OCI-LY1 (cell line): Measurements from ENCODE around the gene CPSF3.

Experiments used
- H2AFZ ChIP-seq: fragments of 200-600 bp; sonication (generic), shearing (Covaris generic); 2 replicates; pipeline ENCODE4 v1.6.0; 2014; ENCODE audit warnings: antibody characterized with exemption, mild to moderate bottlenecking, low read length
- H3F3A ChIP-seq: fragments of 200-600 bp; sonication (generic), shearing (Covaris generic); 2 replicates; pipeline ENCODE4 v1.6.0; 2014; ENCODE audit warnings: mild to moderate bottlenecking, antibody characterized with exemption, low read length, moderate library complexity; ENCODE audit not compliant: insufficient read depth
- H3K27ac ChIP-seq: fragments of 200-600 bp; sonication (generic); 2 replicates; pipeline ENCODE4 v1.5.1; 2014; ENCODE audit warnings: low read length, mixed run types, mild to moderate bottlenecking, low read depth; ENCODE audit not compliant: poor library complexity, severe bottlenecking
- H3K27me3 ChIP-seq: fragments of 200-600 bp; sonication (generic); 2 replicates; pipeline ENCODE4 v1.6.0; 2014; ENCODE audit warnings: antibody characterized with exemption, mild to moderate bottlenecking, low read length, moderate library complexity; ENCODE audit not compliant: insufficient read depth
- H3K36me3 ChIP-seq: fragments of 200-600 bp; sonication (generic); 2 replicates; pipeline ENCODE4 v1.6.1; 2014; ENCODE audit warnings: mild to moderate bottlenecking, antibody characterized with exemption, low read length, moderate library complexity, mixed read lengths; ENCODE audit not compliant: insufficient read depth
- H3K4me1 ChIP-seq: fragments of 200-600 bp; sonication (generic); 2 replicates; pipeline ENCODE4 v1.5.1; 2014; ENCODE audit warnings: mild to moderate bottlenecking, low read length, moderate library complexity; ENCODE audit not compliant: insufficient read depth, severe bottlenecking
- H3K4me2 ChIP-seq: fragments of 200-600 bp; sonication (generic), shearing (Covaris generic); 2 replicates; pipeline ENCODE4 v1.6.1; 2014; ENCODE audit warnings: low read length
- H3K4me3 ChIP-seq: fragments of 200-600 bp; sonication (generic); 2 replicates; pipeline ENCODE4 v1.5.1; 2014; ENCODE audit warnings: low read length, low read depth, mild to moderate bottlenecking, mixed read lengths; ENCODE audit not compliant: poor library complexity, severe bottlenecking
- H3K79me2 ChIP-seq: fragments of 200-600 bp; shearing (Covaris generic); 2 replicates; pipeline ENCODE4 v1.6.1; 2016; ENCODE audit warnings: mixed run types, low read length, mixed read lengths; ENCODE audit not compliant: insufficient read depth
- H3K9ac ChIP-seq: fragments of 200-600 bp; sonication (generic), shearing (Covaris generic); 2 replicates; pipeline ENCODE4 v1.6.1; 2014; ENCODE audit warnings: mild to moderate bottlenecking, low read length, mixed read lengths
- H3K9me2 ChIP-seq: fragments of 200-600 bp; sonication (generic), shearing (Covaris generic); 2 replicates; pipeline ENCODE4 v1.6.1; 2014; ENCODE audit warnings: low read depth, mild to moderate bottlenecking, low read length, mixed read lengths
- H3K9me3 ChIP-seq: fragments of 200-600 bp; shearing (Covaris generic); 2 replicates; pipeline ENCODE4 v1.6.1; 2014; ENCODE audit warnings: low read length, mixed read lengths
- H4K20me1 ChIP-seq: fragments of 200-600 bp; sonication (generic), shearing (Covaris generic); 2 replicates; pipeline ENCODE4 v1.6.0; 2016; ENCODE audit warnings: mild to moderate bottlenecking, low read length; ENCODE audit not compliant: insufficient read depth
- CTCF ChIP-seq: fragments of 200-600 bp; sonication (generic), shearing (Covaris generic); IDR thresholded peaks from 2 replicates; pipeline ENCODE4 v1.5.1; 2017; ENCODE audit warnings: mild to moderate bottlenecking, antibody characterized with exemption, low read length, moderate library complexity, mixed read lengths
- EZH2 ChIP-seq: fragments of 200-600 bp; sonication (generic), shearing (Covaris generic); IDR thresholded peaks from 2 replicates; pipeline ENCODE4 v1.8.0; 2017; ENCODE audit warnings: borderline replicate concordance, mixed run types, mild to moderate bottlenecking, antibody characterized with exemption, low read length, moderate library complexity, mixed read lengths

Gene CPSF3

GRCh38 chr2:9424447-9425164 lies 1.2 kb downstream of the CPSF3 start:
- Histone ChIP-seq H2AFZ (no peak overlapping the region), H3K79me2 (peaks cover 38% of the 10 kb centered on the region)
- no peak for TF ChIP-seq EZH2
- no peak for TF ChIP-seq CTCF

GRCh38 chr2:9428965-9429577 lies 5.6 kb downstream of the CPSF3 start:
- Histone ChIP-seq H3K4me3 (no peak overlapping the region), H3K4me2 (no peak overlapping the region), H4K20me1 (no peaks in the 10 kb centered on the region), H3K27ac (no peak overlapping the region), H3F3A (no peaks in the 10 kb centered on the region), H2AFZ (no peak overlapping the region), H3K4me1 (peaks cover 15% of the 10 kb centered on the region), H3K9ac (no peak overlapping the region), H3K9me2 (no peaks in the 10 kb centered on the region), H3K79me2 (peaks cover 12% of the 10 kb centered on the region), H3K27me3 (no peaks in the 10 kb centered on the region), H3K9me3 (no peaks in the 10 kb centered on the region), H3K36me3 (peaks cover 66% of the 10 kb centered on the region)
- TF ChIP-seq EZH2 = no peak
- TF ChIP-seq CTCF = no peak

More at GRCh38 chr2:9424447-9425164, 1.2 kb downstream of the CPSF3 start:
- no peaks in the 10 kb centered on the region for H4K20me1 ChIP-seq
- peak overlapping the region; percentile 89 for H3K4me3 ChIP-seq
- H3K36me3 ChIP-seq = peaks cover 24% of the 10 kb centered on the region
- H3K27me3 ChIP-seq = no peaks in the 10 kb centered on the region
- no peaks in the 10 kb centered on the region for H3K9me3 ChIP-seq
- H3K27ac ChIP-seq = peak overlapping the region; percentile 68
- peaks cover 39% of the 10 kb centered on the region for H3K4me1 ChIP-seq
- peak overlapping the region; percentile 94 for H3K9ac ChIP-seq
- no peaks in the 10 kb centered on the region for H3F3A ChIP-seq
- H3K4me2 ChIP-seq = peak overlapping the region; percentile 98
- H3K9me2 ChIP-seq = no peaks in the 10 kb centered on the region

- TF ChIP-seq CTCF = no peak
- no peak for TF ChIP-seq EZH2
- Histone ChIP-seq H4K20me1 (no peaks in the 10 kb centered on the region), H3K27ac (no peak overlapping the region), H3K9me3 (no peaks in the 10 kb centered on the region), H2AFZ (no peak overlapping the region), H3K4me2 (no peak overlapping the region), H3K4me1 (peaks cover under 1% of the 10 kb centered on the region), H3K36me3 (peaks cover 73% of the 10 kb centered on the region), H3K79me2 (no peaks in the 10 kb centered on the region), H3K9ac (no peak overlapping the region), H3K9me2 (no peaks in the 10 kb centered on the region), H3K27me3 (no peaks in the 10 kb centered on the region), H3F3A (no peaks in the 10 kb centered on the region), H3K4me3 (no peak overlapping the region)
These were observed 7.2 kb downstream of the CPSF3 start for GRCh38 chr2:9430316-9431293.
